HL-60 (cell line): Measurements from ENCODE around the gene GTF2H4.

ENCODE experiments used
- DNase-seq, 2 experiments: peaks; one replicate each; pipeline ENCODE4 v3.0.0-alpha.2; 2010 to 2020; ENCODE audit warnings: low read depth in 1 of 2, low spot score in 1 of 2
- H3K27ac ChIP-seq: fragments of 250-450 bp; sonication (Bioruptor Pico); replicated peaks from 2 replicates; pipeline ENCODE4 v1.5.1; 2020; ENCODE audit warnings: mild to moderate bottlenecking, moderate library complexity
- H3K27me3 ChIP-seq: fragments of 250-450 bp; sonication (Bioruptor Pico); 2 replicates; pipeline ENCODE4 v1.5.1; 2021; ENCODE audit warnings: mild to moderate bottlenecking, moderate library complexity; ENCODE audit not compliant: insufficient read depth, poor library complexity, severe bottlenecking
- H3K4me3 ChIP-seq: replicated peaks from 2 replicates; pipeline ENCODE4 v1.5.1; 2011; ENCODE audit warnings: mild to moderate bottlenecking, control low read depth, low read length; ENCODE audit not compliant: insufficient read depth
- GABPA ChIP-seq: IDR thresholded peaks from 2 replicates; pipeline ENCODE4 v1.6.1; 2012; ENCODE audit warnings: low read depth
- POLR2AphosphoS5 ChIP-seq: IDR thresholded peaks from 2 replicates; pipeline ENCODE4 v1.6.1; 2012; ENCODE audit warnings: low read depth
- SPI1 ChIP-seq: IDR thresholded peaks from 2 replicates; pipeline ENCODE4 v1.6.1; 2012; ENCODE audit warnings: low read depth, mild to moderate bottlenecking, borderline replicate concordance
- TF ChIP-seq, protein P1 (sequence below): IDR thresholded peaks from 2 replicates; pipeline ENCODE4 v1.6.1; 2012; ENCODE audit warnings: low read depth; ENCODE audit not compliant: insufficient replicate concordance
- TF ChIP-seq, protein P2 (sequence below): IDR thresholded peaks from one replicate; pipeline ENCODE4 v1.5.1; 2011; ENCODE audit warnings: low read length, control low read depth, inconsistent platforms; ENCODE audit not compliant: insufficient read depth

Gene GTF2H4

DNA sequence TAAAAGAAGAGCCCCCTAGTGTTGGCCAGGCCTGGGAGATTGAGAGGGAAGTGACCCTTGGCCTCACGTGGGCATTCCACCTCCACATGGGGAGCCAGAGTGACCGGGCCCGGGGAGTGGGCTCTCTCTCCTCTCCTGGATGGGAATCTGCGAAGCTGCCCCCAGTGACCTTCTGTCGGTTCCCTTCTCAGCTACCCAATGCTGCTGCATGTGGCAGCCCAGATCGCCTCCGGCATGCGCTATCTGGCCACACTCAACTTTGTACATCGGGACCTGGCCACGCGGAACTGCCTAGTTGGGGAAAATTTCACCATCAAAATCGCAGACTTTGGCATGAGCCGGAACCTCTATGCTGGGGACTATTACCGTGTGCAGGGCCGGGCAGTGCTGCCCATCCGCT, 10.1 kb upstream of the GTF2H4 start:
- TF ChIP-seq, protein P1, sequence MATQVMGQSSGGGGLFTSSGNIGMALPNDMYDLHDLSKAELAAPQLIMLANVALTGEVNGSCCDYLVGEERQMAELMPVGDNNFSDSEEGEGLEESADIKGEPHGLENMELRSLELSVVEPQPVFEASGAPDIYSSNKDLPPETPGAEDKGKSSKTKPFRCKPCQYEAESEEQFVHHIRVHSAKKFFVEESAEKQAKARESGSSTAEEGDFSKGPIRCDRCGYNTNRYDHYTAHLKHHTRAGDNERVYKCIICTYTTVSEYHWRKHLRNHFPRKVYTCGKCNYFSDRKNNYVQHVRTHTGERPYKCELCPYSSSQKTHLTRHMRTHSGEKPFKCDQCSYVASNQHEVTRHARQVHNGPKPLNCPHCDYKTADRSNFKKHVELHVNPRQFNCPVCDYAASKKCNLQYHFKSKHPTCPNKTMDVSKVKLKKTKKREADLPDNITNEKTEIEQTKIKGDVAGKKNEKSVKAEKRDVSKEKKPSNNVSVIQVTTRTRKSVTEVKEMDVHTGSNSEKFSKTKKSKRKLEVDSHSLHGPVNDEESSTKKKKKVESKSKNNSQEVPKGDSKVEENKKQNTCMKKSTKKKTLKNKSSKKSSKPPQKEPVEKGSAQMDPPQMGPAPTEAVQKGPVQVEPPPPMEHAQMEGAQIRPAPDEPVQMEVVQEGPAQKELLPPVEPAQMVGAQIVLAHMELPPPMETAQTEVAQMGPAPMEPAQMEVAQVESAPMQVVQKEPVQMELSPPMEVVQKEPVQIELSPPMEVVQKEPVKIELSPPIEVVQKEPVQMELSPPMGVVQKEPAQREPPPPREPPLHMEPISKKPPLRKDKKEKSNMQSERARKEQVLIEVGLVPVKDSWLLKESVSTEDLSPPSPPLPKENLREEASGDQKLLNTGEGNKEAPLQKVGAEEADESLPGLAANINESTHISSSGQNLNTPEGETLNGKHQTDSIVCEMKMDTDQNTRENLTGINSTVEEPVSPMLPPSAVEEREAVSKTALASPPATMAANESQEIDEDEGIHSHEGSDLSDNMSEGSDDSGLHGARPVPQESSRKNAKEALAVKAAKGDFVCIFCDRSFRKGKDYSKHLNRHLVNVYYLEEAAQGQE = no peak
- TF ChIP-seq POLR2AphosphoS5 (no peak), GABPA (no peak), SPI1 (no peak)
- TF ChIP-seq, protein P2, sequence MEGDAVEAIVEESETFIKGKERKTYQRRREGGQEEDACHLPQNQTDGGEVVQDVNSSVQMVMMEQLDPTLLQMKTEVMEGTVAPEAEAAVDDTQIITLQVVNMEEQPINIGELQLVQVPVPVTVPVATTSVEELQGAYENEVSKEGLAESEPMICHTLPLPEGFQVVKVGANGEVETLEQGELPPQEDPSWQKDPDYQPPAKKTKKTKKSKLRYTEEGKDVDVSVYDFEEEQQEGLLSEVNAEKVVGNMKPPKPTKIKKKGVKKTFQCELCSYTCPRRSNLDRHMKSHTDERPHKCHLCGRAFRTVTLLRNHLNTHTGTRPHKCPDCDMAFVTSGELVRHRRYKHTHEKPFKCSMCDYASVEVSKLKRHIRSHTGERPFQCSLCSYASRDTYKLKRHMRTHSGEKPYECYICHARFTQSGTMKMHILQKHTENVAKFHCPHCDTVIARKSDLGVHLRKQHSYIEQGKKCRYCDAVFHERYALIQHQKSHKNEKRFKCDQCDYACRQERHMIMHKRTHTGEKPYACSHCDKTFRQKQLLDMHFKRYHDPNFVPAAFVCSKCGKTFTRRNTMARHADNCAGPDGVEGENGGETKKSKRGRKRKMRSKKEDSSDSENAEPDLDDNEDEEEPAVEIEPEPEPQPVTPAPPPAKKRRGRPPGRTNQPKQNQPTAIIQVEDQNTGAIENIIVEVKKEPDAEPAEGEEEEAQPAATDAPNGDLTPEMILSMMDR = no peak
- H3K27ac ChIP-seq = no peak overlapping the region
- no peak for DNase-seq

DNA sequence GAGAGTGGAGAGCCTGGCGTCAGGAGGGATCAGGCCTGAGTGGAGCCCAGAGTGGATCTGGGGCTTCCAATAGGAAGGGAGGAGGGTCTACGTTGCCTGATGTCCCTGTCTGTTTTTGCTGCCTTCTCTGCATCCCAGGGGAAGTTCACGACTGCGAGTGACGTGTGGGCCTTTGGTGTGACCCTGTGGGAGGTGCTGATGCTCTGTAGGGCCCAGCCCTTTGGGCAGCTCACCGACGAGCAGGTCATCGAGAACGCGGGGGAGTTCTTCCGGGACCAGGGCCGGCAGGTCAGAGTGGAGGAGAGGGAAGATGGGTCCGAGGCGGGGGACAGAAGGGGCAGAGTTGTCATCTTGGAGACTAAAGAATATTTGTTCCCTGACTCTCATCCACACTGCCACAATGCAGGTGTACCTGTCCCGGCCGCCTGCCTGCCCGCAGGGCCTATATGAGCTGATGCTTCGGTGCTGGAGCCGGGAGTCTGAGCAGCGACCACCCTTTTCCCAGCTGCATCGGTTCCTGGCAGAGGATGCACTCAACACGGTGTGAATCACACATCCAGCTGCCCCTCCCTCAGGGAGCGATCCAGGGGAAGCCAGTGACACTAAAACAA, 9.2 kb upstream of the GTF2H4 start:
- TF ChIP-seq, protein P2 = no peak
- TF ChIP-seq SPI1 = no peak
- TF ChIP-seq POLR2AphosphoS5 = no peak
- TF ChIP-seq GABPA = no peak
- TF ChIP-seq, protein P1 = no peak
- DNase-seq = no peak
- Histone ChIP-seq H3K27me3 (peaks cover 3% of the 10 kb centered on the region), H3K27ac (no peak overlapping the region), H3K4me3 (no peak overlapping the region)

More for the DNA sequence above, 10.1 kb upstream of the GTF2H4 start:
- Histone ChIP-seq H3K4me3 (no peak overlapping the region), H3K27me3 (peaks cover 3% of the 10 kb centered on the region)

DNA sequence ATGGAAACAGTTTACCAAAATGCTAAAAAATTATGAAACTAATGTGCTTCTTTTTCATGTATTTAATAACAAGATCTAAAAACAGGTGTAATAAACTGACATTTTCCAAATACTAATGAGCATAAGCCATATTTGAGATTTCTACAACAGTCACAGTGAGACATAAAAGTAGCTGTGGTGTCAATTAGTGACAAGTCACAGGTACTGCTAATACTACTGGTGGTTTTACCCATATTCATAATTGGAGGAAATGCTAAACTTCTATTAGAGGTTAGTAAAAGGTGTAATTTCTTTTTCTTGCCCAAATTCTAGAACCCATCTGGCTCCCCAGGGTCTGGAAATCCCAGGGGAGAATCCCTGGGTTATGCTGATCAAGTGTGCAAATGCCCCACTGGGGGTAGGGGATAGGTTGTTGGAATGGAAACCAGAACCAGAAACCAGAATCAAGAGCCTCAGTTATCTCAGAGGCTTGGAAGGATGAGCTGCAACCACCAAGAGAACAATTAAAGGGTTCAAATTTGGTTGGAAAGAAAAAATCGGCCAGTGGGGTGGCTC, 7.1 kb upstream of the GTF2H4 start:
- DNase-seq = no peak
- TF ChIP-seq SPI1 (no peak), POLR2AphosphoS5 (no peak), GABPA (no peak)
- TF ChIP-seq, protein P2 = no peak
- TF ChIP-seq, protein P1 = no peak
- Histone ChIP-seq H3K27me3 (no peaks in the 10 kb centered on the region), H3K4me3 (no peak overlapping the region), H3K27ac (no peak overlapping the region)
